Epidermal melanocyte (primary cell): ENCODE results near the gene SKI.

Experiments used
- DNase-seq: peaks from one replicate; pipeline ENCODE4 v3.0.0; 2011; ENCODE audit warnings: low spot score; ENCODE audit not compliant: insufficient read length

The SKI gene

GRCh38 chr1:2350911-2351655, 123.0 kb downstream of the SKI start:
- DNase-seq, result no peak

DNA sequence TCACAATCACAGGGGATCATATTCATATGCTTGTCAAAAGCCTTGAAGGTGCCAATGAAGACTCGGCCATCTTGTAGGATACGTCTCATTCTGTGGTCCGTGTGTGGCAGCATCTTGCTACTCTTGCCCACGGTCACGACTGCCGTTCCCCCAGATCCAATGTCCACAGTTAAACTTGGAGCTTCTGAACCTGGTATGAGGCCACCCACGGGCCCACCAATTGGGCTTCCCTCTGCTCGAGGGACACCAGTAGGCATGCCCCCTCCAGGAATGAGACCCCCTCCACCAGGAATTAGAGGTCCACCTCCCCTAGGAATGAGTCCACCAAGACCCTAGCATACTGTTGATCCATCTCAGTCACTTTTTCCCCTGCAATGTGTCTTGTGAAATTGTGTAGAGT, 123.6 kb downstream of the SKI start:
- DNase-seq, result no peak

DNA sequence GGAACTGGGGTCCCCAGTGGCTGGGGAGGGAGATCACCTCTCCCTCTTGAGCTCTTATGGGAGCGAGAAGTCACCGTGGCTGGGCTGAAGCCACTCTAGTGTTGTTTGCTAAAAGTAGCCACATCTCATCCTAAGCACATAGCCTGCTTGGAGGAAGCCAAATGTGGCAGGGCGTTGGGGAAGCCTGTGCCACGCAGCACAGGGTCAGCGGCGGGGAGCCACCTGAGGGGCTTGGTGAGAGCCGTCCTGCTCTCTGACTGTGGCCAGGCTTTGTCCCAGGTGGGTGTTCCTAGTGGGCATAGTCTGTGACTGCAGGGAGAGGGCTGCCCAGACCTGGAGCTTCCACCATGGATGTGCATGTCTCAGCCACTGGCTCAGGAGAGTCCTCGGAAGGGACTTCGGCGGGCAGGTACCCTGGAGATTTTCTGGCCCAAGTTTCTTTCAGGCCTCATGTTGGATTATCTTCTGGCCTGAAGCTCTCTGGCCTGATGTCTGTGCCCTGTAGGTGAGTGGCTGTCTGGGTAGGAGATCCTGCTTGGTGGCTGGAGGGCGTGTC, 124.3 kb downstream of the SKI start:
- DNase-seq, result no peak

DNA sequence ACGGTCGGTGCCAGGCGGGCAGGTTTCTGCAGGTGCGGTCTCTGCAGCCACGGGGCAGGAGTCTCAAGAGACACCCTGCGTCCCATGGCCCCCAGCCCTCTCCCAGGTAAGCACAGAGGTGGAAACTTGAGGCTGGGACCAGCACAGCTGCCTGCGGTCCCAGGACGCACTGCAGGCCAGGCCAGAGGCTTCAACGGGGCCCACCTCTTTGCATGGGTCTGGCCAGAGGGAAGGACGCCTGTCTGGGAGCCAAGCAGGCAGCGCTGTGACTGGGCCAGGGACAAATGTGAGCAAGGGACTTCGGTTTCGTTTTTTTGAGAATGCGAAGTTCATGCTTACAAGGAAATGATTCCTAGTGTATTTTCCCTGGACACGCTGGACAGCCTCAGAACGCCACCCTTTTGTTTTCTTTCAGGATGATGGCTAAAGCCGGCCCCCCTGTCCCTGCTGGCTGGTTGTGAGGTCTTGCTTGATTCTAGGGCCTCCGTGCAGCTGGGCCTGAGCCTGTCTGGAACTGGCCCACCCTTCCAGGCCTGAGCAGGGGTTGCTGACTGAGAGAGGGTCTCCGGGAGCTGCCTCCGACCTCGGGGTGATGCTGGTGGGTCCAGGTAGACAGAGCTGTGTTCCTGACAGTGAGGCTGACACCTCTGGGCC, 124.9 kb downstream of the SKI start:
- DNase-seq, result no peak

DNA sequence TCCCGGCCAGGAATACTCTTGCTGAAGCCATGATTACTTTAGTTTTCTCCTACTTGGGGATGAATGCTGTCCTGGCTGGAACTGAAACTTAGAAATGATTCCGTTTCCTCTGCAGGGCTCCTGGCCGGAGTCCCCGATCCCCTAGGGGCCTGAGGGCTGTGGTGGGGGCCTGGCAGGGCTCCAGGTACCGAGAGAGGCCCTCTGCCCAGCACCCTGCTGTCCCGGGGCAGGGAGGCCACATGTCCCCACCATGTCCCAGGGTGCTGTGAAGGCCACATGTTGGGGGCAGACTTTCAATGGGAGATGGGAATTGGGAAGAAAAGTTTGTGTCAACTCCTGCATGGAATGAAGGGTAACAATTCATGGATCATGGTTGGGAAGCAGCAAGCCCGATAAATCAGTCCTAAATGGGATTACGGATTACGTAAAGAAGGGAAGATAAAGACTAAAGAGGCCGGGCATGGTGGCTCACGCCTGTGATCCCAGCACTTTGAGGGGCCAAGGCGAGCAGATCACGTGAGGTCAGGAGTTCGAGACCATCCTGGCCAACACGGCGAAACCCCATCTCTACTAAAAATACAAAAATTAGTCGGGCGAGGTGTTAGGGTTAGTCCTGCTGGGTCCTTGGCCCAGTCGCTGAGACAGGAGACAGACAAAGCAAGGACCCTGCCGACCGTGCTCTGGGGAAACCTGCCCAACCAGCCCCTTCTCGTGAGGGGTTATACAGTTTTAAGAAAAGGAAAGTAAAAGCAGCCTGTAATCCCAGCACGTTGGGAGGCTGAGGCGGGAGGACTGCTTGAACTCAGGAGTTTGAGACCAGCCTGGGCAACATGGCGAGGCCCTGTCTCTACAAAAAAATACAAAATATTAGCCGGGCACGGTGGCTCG, 125.7 kb downstream of the SKI start:
- no peak for DNase-seq

- no peak for DNase-seq
These were observed 126.6 kb downstream of the SKI start for GRCh38 chr1:2354511-2355372.

- DNase-seq, result no peak
These were observed 127.5 kb downstream of the SKI start for GRCh38 chr1:2355373-2356261.

DNA sequence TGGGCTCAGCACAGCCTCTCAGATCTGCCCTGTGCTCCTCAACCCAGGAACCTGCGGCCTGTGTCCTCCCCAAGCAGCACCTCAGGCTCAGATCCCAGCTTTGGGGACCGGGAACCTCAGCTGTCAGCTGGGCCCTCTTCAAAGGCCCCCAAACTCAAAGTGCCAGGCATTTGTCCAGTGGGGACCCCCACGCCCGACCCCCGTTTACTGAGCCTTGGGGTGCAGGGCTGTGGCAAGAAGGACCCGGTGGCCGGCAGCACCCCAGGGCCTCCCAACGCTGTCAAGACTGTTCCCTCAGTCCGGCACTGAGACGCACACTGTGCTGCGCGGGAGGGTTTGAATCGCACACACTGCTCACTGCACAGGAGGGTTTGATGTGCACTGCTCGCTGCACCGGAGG, 128.3 kb downstream of the SKI start:
- DNase-seq, result no peak

GRCh38 chr1:2356911-2357845, 129.1 kb downstream of the SKI start:
- DNase-seq, result no peak

GRCh38 chr1:2358072-2358471, 130.0 kb downstream of the SKI start:
- DNase-seq, result no peak

DNA sequence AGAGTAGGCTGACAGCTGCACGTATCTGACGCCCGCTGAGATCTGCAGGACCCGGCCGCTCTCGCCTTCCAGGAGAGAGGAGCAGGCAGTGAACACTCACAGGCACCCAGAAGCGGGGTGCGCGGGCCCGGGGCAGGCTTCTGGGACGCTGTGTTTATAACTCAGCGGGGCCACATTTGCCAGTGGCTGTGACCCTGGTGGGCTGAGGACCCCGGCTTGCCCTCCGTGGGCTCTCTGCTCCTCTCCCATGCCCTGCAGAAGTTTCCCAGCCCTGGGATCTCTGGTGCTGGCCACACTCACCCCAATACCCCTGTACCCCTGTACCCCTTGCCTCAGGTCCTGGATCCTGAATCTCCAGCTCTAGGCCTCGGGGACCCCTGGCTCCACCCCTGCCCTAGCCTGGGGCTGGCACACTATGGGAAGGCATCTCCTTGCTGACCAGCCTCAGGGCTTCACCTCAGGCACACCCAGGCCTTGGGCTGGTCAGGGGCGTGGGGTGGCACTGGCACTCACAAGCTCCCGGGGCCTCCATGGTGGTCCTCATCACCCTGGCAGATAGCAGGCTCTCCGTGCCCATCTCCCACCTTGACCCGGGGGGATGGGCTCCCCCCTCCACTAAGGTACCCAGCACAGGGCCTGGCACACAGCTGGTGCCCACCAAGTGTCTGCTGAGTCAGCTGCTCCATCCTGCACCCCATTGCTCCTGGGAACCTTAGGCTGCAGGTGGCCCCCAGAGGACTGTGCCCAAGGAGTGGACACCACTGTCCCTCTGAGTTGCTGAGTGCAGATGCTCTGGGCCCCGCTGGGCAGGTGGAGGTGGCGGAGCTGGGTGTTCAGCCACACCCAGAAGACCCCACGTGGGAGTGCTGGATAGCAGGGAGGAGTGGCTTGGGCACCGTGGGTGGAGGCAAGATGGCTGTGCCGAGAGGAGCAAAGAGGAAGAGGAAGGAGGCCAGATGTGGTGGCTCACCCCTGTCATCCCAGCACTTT, 130.8 kb downstream of the SKI start:
- DNase-seq, result no peak
